GM19395 (cell line): Measurements from ENCODE around the gene IL17RC.

Source experiments
- ATAC-seq: cut with Tn5 transposase; IDR thresholded peaks from one replicate; pipeline ENCODE4 v1.9.1; 2021; ENCODE audit warnings: mild to moderate bottlenecking, moderate library complexity; ENCODE audit not compliant: unreplicated experiment

IL17RC gene

DNA sequence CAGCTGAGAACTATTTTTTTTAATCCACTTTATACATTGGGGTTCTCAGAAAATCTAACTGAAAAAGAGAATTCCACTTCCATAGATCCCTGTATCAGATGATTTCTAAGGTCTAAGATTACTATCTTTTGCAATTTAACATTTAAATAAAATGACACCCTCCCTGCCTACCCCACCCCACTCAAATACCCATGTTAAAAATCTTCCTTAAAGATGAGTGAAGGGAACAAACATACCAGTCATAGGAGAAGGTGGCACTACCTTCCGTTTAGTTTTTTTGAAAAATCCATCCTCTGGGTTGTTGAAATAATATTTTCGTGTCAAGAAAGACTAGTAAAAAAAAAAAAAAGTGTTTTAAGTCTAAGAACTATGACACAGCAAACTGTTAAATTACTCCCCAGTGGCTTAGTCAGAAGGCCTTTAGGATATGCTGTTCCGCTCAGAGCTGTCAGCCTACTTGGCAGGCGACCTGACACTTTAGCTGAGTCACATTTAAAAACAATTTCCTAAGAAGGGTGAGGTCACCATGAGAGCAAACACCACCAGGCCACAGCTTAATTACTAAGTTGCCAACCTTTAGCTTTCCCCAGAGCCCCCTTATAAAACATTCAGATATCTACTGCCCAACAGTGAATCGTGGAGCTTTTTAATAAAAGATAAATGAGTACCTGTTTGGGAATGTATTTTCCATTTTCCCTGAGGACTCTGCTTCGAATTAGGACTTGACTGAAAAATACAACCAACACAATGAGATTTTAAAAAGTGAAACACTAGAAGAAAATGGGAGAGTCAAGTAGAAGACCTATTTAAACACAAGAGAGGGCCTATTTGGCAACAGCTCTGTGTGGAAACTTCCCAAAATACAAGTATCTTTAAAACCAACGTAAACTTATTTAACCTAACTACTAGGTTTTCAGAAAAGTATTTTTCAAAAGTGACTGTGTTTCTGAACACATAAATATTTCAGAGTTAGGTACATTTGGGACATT is 60.1 kb downstream of the IL17RC start:
- ATAC-seq, result no peak

GRCh38 chr3:9978710-9979305 is 61.9 kb downstream of the IL17RC start:
- no peak for ATAC-seq

- no peak for ATAC-seq
These were observed 63.4 kb downstream of the IL17RC start for GRCh38 chr3:9980251-9980650.
